ENCODE data around the gene SLC4A3. TPM values are rescaled to one million over a fixed set of nuclear protein-coding genes. Genes with fewer than 3 reads are reported as not detected.

Gene SLC4A3
- polyA plus RNA-seq, 1 donor (not counting 4 experiments of a cell fraction or from before 2014, with no cell fraction given) = 6.2 TPM

GRCh38 chr2:219687882-219688559, 60.6 kb downstream of the SLC4A3 start:
- Histone ChIP-seq H3K9me3 (ENCODE audit: control insufficient read depth, low read depth, low read length) (no peaks in the 10 kb centered on the region), H3K79me2 (ENCODE audit: control insufficient read depth, insufficient read depth, low read length) (no peaks in the 10 kb centered on the region), H2AFZ (ENCODE audit: control insufficient read depth, low read length) (peak overlapping the region; percentile 25), H3K4me3 (ENCODE audit: control insufficient read depth in 2 of 3, extremely low read depth in 1 of 3, insufficient read depth in 2 of 3, low read depth in 1 of 3, low read length in 3 of 3) (no peak overlapping the region), H3K27ac (ENCODE audit: control insufficient read depth, insufficient read depth, low read length) (peak overlapping the region; percentile 99), H3K4me1 (ENCODE audit: control insufficient read depth, extremely low read depth, insufficient read depth, low read length) (peaks cover 51% of the 10 kb centered on the region), H3K4me2 (ENCODE audit: control insufficient read depth, extremely low read depth, insufficient read depth, low read depth, low read length) (peak overlapping the region; percentile 65), H3K27me3 (ENCODE audit: control insufficient read depth, extremely low read depth, insufficient read depth, low read length) (no peaks in the 10 kb centered on the region), H4K20me1 (ENCODE audit: control insufficient read depth, extremely low read depth, insufficient read depth, low read length) (no peaks in the 10 kb centered on the region), H3K9me1 (ENCODE audit: control insufficient read depth, extremely low read depth, insufficient read depth, low read length) (no peaks in the 10 kb centered on the region), H3K9ac (ENCODE audit: control insufficient read depth, extremely low read depth, insufficient read depth, low read length) (peak overlapping the region; percentile 80), H3K36me3 (ENCODE audit: control insufficient read depth in 2 of 2, extremely low read depth in 1 of 2, insufficient read depth in 2 of 2, low read length in 2 of 2) (no peaks in the 10 kb centered on the region)
- FAIRE-seq (no peak), DNase-seq (ENCODE audit: low read depth, low spot score) (peak; percentile 78)
- TF ChIP-seq EZH2 (IDR thresholded peaks at IDR 0.05; ENCODE audit: low read length) = no peak
- no peak for TF ChIP-seq CTCF (optimal IDR thresholded peaks at IDR 0.05 in 1 of 3, IDR thresholded peaks at IDR 0.05 in 1 of 3, conservative IDR thresholded peaks at IDR 0.05 in 1 of 3; ENCODE audit: extremely low read depth in 1 of 3, insufficient read depth in 2 of 3, low read length in 3 of 3)
- dilution Hi-C loops (cut with MboI; ENCODE audit: extremely low pct_ligation_motif_present, low sequenced_read_pairs) = no loop called here

- peak overlapping the region in 2 of 3 experiments; percentile 26 to 29 for H3K4me3 ChIP-seq (ENCODE audit: control insufficient read depth in 2 of 3, extremely low read depth in 1 of 3, insufficient read depth in 2 of 3, low read depth in 1 of 3, low read length in 3 of 3)
- H3K9me1 ChIP-seq (ENCODE audit: control insufficient read depth, extremely low read depth, insufficient read depth, low read length) = no peaks in the 10 kb centered on the region
- H3K4me1 ChIP-seq (ENCODE audit: control insufficient read depth, extremely low read depth, insufficient read depth, low read length) = peaks cover 50% of the 10 kb centered on the region
- TF ChIP-seq CTCF (optimal IDR thresholded peaks at IDR 0.05 in 1 of 3, IDR thresholded peaks at IDR 0.05 in 1 of 3, conservative IDR thresholded peaks at IDR 0.05 in 1 of 3; ENCODE audit: extremely low read depth in 1 of 3, insufficient read depth in 2 of 3, low read length in 3 of 3) = no peak
- no peak for TF ChIP-seq EZH2 (IDR thresholded peaks at IDR 0.05; ENCODE audit: low read length)
- peak overlapping the region; percentile 80 for H3K9ac ChIP-seq (ENCODE audit: control insufficient read depth, extremely low read depth, insufficient read depth, low read length)
- peak; percentile 91 for DNase-seq (ENCODE audit: low read depth, low spot score)
- peak overlapping the region; percentile 99 for H3K27ac ChIP-seq (ENCODE audit: control insufficient read depth, insufficient read depth, low read length)
- H3K27me3 ChIP-seq (ENCODE audit: control insufficient read depth, extremely low read depth, insufficient read depth, low read length) = no peaks in the 10 kb centered on the region
- H3K36me3 ChIP-seq (ENCODE audit: control insufficient read depth in 2 of 2, extremely low read depth in 1 of 2, insufficient read depth in 2 of 2, low read length in 2 of 2) = no peaks in the 10 kb centered on the region
- dilution Hi-C loops (cut with MboI; ENCODE audit: extremely low pct_ligation_motif_present, low sequenced_read_pairs) = no loop called here
- no peaks in the 10 kb centered on the region for H3K79me2 ChIP-seq (ENCODE audit: control insufficient read depth, insufficient read depth, low read length)
- H3K9me3 ChIP-seq (ENCODE audit: control insufficient read depth, low read depth, low read length) = no peaks in the 10 kb centered on the region
- peak overlapping the region; percentile 74 for H3K4me2 ChIP-seq (ENCODE audit: control insufficient read depth, extremely low read depth, insufficient read depth, low read depth, low read length)
- no peaks in the 10 kb centered on the region for H4K20me1 ChIP-seq (ENCODE audit: control insufficient read depth, extremely low read depth, insufficient read depth, low read length)
- H2AFZ ChIP-seq (ENCODE audit: control insufficient read depth, low read length) = peak overlapping the region; percentile 3
- peak; percentile 96 for FAIRE-seq
Observed at GRCh38 chr2:219688560-219689445, 61.4 kb downstream of the SLC4A3 start.
